Activated CD8-positive, alpha-beta memory T cell treated with anti-CD3 and anti-CD28 coated beads, Interleukin-2, amount 50 U/mL, for 4 hours (primary cell): ENCODE measurements around the gene IL17B.

Source experiments
- DNase-seq: peaks from one replicate; pipeline ENCODE4 v3.0.0-alpha.2; 2020

Gene IL17B, protein sequence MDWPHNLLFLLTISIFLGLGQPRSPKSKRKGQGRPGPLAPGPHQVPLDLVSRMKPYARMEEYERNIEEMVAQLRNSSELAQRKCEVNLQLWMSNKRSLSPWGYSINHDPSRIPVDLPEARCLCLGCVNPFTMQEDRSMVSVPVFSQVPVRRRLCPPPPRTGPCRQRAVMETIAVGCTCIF

GRCh38 chr5:149379177-149379761, at the start of gene IL17B:
TSS of gene IL17B (minus strand) at chr5:149379292. CDS start at chr5:149379225, 67 bp downstream.
- DNase-seq = no peak

DNA sequence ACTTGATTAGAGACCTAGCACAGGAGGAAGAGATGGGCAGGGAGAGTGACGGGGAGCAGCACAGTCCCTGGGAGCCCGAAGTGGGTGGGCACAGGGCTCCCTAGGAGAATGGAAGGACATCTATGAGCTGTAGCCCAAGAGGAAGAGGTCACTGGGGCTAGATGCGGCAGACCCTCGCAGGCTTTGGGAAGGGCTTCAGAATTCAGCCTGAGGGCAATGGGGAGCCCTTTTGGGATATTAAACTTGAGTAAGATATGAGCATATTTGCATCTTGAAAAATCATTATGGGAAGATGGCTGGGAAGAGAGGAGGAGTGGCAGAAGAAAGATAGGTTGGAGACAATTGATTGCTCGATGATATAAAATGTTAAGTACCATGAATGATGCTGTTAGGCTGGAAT, 48.9 kb upstream of the IL17B start:
- DNase-seq = no peak

GRCh38 chr5:149427374-149427773, 48.3 kb upstream of the IL17B start:
- no peak for DNase-seq

- no peak for DNase-seq
These were observed 47.8 kb upstream of the IL17B start for GRCh38 chr5:149426931-149427330.

- DNase-seq = no peak
These were observed 46.6 kb upstream of the IL17B start for GRCh38 chr5:149425729-149426128.

DNA sequence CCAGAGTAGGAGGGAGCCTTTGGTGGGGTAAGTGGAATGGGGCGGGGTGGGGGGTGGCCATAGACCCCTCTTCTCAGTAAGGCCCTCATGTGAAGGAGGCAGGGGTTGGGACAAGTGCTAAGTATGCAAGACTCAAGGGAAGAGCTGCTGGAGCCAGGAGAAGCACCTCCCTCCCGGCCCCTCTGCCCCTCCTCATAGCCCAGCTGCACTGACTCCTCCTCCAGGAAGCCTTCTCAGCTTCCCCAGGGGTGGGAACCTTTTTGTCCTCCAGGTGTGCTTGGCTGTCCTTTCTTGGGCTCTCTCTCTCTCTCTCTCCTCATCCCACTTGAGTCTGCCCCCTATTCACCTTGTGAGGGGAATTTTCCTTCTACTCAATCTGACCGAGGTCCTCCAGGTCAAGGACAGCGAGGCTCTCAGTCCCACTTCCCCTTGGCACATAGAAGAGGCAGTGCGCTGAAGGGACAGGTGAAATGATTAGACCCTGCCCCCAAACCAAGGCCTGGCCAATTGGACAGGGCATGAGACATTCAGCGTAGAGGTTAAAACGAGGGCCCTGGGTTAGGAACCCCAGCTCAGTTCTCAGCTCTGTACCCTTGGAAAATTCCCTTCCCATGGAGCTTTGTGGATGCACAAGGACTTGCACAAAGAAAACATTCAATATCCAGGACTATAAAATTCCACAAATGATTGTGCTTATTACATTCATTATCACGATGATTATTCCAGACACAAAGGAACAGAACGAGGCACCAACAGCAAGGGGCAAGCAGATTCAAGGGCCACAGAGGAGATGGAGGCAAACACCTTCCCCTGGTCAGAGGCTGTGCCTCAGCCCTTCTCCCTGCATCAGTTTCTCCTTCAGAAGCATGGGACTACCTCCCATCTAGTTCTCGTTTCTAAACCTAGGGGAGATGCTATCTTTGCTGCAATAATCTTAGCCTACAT, 45.6 kb upstream of the IL17B start:
- no peak for DNase-seq

DNA sequence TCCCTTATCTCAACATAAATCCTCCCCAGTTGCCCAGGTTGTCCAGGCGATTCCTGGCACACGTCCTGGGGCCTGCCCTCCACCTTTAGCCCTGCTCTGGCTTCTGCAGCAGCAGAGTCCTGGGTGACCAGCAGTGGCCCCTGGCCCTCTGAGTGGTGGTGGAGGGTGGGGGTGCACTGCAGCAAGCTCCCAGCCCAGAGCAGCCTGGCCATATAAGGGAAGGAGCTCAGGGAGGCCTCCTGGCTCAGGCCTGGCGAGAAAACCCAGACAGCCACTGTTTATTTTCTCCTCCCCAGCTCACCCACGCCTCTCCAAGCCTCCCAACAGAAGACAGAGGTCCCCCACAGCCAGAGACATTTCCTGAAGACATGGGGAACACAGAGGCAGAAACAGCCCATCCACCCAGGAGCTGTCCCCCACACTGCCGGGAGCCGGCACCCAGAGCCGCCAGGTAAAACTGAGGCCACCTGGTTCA, 44.7 kb upstream of the IL17B start:
- DNase-seq = no peak

DNA sequence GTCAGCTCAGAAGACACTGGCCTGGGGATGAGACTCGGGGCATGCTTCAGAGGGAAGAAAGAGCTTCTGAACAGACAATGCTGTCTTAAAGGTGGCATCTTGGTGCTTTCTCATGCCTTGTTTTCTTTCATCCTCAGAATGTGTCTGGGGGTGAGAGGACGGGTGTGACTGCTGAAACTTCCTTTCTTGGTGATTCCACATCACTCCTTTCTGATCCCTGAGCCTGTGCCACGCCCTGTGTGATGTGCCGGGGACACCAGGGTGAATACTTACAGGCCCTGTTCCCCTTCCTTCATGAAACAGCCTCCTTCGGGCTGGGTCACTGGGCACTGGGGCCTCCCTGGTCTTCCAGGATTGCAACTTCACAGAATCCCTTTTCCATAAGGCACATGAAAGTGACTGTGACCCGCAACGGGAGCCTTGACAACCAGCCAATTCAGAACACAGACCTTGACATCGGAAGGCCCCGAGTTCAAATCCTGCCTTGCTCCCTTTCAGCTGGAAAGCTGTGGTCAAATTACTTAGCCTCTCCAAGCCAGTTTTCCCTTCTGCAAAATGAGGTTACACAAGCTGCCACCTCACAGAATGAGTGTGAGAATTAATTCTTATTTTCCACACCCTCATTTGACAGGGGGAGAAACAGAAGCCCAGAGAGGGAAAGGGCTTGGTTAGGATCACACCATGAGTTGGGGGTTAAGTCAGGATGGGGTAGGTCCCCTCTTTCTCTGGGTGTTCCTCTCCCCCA, 44.1 kb upstream of the IL17B start:
- DNase-seq = no peak

GRCh38 chr5:149422366-149423048, 43.4 kb upstream of the IL17B start:
- DNase-seq = no peak

GRCh38 chr5:149421834-149422233, 42.7 kb upstream of the IL17B start:
- no peak for DNase-seq

GRCh38 chr5:149421372-149421685, 42.2 kb upstream of the IL17B start:
- DNase-seq = no peak

GRCh38 chr5:149420545-149421371, 41.7 kb upstream of the IL17B start:
- DNase-seq = no peak

DNA sequence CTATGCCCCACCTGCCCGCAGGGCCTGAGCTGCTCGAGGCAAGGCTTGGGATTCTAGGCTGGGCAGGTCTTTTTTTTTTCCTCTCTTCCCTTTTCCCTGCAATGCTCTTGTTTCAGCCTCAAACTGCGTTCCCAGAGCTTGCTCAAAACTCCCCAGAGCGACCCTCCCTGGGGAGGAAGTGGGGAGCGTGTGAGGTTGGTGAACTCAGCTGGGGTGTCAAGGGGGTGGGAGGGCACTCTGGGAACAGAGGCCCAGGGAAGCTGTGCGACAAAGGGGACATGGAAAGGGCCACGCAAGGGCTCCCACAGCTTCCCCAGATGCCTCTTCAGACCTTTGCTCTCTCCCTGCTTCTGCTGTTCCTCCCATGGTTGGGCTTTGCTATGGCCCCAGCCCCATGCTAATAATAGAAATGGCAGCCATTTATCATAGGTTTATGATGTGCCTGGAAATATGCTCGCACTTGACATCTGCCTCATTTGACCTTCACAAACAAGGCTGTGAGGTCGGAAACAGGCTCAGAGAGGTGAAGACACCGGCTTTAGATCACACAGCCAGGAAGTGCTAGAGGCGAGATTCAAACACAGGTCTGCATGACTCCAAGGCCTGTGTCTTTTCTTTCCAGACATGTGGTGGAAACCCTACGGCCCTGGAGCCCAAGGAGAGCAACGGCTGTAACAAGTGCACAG, 40.9 kb upstream of the IL17B start:
- no peak for DNase-seq

DNA sequence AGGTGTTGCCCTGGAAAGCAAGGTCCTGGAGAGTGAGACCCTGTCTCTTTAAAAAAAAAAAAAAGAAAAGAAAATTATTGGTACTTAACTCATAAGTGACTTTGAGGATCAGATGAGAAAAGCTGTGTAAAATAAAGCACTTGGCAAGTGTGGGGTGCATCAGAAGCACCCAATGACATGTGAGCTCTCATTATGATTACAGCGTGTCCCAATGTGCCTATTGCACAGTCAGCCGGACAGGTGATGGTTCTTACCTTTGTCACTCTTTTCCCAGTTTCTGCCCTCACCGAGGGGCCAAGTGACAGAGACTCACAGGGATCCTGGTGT, 40.4 kb upstream of the IL17B start:
- DNase-seq = no peak

GRCh38 chr5:149418910-149419531, 39.9 kb upstream of the IL17B start:
- no peak for DNase-seq

DNA sequence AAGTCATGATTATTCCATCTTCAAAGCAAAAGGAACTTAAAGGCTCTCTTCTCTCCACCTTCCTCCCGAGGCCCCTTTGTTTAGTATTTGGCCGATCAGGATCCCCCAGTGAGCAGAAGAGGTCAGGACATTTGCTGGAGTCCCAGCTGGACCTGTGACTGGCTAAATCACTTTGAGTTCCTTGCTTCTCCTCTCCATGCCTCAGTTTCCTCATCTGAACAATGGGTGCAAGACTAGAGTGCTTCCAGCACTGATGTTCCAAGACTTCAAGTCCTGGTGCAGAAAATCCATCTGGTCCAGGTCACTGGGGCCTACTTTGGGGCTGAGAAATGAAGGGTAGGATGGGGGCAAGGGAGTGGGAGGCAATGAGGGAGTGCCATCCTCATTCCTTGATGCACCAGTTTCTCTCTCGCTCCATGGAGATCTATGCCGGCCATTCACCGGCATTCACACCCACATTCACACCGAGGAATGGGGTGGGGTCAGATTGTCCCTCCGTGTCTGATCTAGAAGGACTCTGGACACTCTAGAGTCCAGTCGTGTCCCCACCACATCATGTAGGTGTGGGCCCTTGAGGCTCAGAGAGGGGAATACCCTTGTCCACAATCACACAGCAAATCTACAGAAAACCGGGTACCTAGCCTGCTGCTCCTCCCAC, 38.7 kb upstream of the IL17B start:
- DNase-seq = no peak

DNA sequence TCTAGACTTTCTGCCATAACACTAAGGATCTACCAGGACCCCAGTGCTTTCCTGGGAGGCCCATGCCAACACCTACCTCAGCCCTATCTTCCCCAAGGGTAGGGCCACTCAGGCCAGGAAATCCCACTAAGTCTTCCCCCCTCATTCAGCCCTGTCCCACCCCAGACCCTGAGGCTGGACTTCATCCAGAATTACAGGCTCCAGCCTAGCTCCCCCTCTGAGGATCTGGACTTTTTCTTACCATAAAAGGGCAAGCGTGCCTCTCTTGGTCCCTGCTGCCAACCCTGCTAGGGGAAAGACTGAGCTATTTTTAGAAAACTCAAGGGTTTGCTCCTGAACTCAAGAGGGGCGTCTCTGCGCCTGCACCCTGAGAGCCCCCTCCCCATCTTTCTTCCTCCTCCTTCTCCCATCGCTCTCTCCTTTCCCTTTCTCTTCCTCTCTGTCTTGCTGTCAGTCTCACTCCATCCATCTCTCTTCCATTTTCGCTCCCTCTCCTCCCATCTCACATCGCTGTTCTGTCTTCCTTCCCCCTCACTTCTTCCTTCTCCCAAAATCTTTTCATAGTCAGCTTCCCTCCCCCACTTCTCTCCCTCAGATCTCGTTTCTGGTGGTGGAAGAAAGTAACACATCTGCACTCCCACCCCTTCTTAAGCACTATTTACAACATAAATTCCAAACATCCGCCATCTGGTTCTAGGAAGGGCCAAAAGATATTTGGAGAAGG, 38.1 kb upstream of the IL17B start:
- DNase-seq = no peak

DNA sequence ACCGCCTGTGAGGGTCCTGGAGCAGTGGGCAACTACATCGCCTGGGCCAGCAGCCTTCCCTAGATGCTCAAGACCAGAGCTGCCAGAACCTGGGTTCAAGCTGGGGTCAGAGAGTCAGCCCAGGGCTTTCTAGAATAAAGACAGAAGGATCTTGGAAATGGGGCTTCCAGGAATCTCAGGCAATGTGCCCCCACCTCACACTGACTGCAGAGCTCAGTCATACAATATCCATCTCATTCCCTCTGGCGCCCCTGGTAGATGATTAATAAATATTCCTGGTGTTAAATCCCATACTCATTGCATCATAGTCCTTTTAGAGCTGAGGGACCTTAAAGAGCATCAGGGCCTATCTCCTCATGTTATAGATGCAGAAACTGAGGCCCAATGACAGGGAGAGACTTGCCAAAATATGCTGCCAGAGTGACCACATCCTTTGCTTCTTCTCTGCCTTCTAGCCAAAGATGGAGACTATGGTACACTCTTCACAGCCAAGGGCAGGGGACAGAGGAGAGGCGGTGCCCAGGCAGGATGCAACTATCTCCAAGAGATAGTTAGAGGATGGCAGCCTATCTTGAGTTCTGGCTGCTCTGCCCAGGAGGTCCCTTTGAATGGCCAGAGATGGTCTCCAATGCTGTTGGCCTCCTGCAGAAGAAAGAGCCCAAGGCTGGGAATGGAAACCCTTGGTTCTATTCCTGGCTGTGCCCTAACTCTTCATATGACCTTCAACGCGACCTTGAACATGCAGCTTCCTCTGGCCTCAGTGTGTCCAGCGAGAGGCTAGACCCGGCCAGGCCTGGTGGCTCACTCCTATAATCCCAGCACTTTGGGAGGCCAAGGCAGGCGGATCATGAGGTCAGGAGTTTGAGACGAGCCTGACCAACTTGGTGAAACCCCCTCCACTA, 36.2 kb upstream of the IL17B start:
- no peak for DNase-seq
